Karpas-422 (cell line): ENCODE measurements around the gene CD63. TPM values are rescaled to one million over a fixed set of nuclear protein-coding genes. Genes with fewer than 3 reads are reported as not detected.

Experiments used
- DNase-seq: peaks from one replicate; pipeline ENCODE4 v3.0.0-alpha.2; 2015
- H2AFZ ChIP-seq: fragments of 200-600 bp; sonication (generic); 2 replicates; pipeline ENCODE4 v1.6.1; 2014; ENCODE audit warnings: antibody characterized with exemption, low read length, mixed read lengths
- H3K27ac ChIP-seq: fragments of 200-600 bp; sonication (generic); 2 replicates; pipeline ENCODE4 v1.5.1; 2014; ENCODE audit warnings: mild to moderate bottlenecking, low read length, moderate library complexity
- H3K27me3 ChIP-seq: fragments of 200-600 bp; sonication (generic); 2 replicates; pipeline ENCODE4 v1.6.1; 2014; ENCODE audit warnings: low read length, mixed read lengths
- H3K36me3 ChIP-seq: fragments of 200-600 bp; sonication (generic); 2 replicates; pipeline ENCODE4 v1.6.1; 2014; ENCODE audit warnings: low read length, mixed read lengths; ENCODE audit not compliant: insufficient read depth
- H3K4me1 ChIP-seq: fragments of 200-600 bp; sonication (generic); 2 replicates; pipeline ENCODE4 v1.6.1; 2014; ENCODE audit warnings: mild to moderate bottlenecking, low read length, mixed read lengths
- H3K4me2 ChIP-seq: fragments of 200-600 bp; sonication (generic); 2 replicates; pipeline ENCODE4 v1.6.1; 2014; ENCODE audit warnings: low read length, low read depth, mild to moderate bottlenecking; ENCODE audit not compliant: poor library complexity, severe bottlenecking
- H3K4me3 ChIP-seq: fragments of 200-600 bp; sonication (generic); 2 replicates; pipeline ENCODE4 v1.5.1; 2014; ENCODE audit warnings: mild to moderate bottlenecking, antibody characterized with exemption, low read length, mixed read lengths
- H3K79me2 ChIP-seq: fragments of 200-600 bp; sonication (generic); 2 replicates; pipeline ENCODE4 v1.6.1; 2014; ENCODE audit warnings: mild to moderate bottlenecking, low read length, mixed read lengths
- H3K9ac ChIP-seq: fragments of 200-600 bp; sonication (generic); 2 replicates; pipeline ENCODE4 v1.6.0; 2014; ENCODE audit warnings: low read length
- H3K9me2 ChIP-seq: fragments of 200-600 bp; sonication (generic), shearing (Covaris generic); replicated peaks from 2 replicates; pipeline ENCODE4 v1.6.0; 2014; ENCODE audit warnings: mild to moderate bottlenecking, low read length, moderate library complexity; ENCODE audit not compliant: insufficient read depth
- H3K9me3 ChIP-seq: fragments of 300-700, 200-600 bp; sonication (generic); 2 replicates; pipeline ENCODE4 v1.6.1; 2014; ENCODE audit warnings: low read length, mixed read lengths
- H4K20me1 ChIP-seq: fragments of 200-600 bp; sonication (generic); 2 replicates; pipeline ENCODE4 v1.6.1; 2014; ENCODE audit warnings: mild to moderate bottlenecking, antibody characterized with exemption, low read length, low read depth; ENCODE audit not compliant: insufficient read depth
- total RNA-seq: library from RNA; depleted of rRNA; stranded (reverse); fragments of >200 nt; shearing (Covaris generic); gene quantifications from 2 replicates; pipeline ENCODE4 v1.2.3, GENCODE V29; 2014; ENCODE audit warnings: low replicate concordance

The CD63 gene
- total RNA-seq, 1 experiment from 2014 or later = 150 TPM

DNA sequence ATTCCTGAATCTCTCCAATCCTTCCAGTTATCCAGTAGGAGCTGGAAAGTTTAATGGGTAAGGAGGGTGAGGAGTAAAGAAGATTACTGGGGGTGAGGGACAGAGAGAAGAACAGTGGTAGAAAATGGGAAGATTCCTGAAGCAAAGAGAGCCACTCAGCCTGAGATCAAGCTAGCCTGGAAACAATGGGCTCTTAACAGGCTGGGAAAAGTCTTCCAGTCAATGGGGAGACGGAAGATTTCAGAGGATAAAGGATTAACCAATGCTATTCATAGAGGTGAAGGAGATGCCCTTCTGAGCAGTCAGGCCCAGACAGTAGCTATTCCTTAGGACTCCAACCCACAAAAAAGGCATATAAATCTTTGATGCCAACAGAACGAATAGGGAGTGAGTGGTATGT lies 28.9 kb upstream of the CD63 start:
- no peaks in the 10 kb centered on the region for H3K9me2 ChIP-seq
- H3K27ac ChIP-seq = no peak overlapping the region
- no peak for DNase-seq
- H3K4me3 ChIP-seq = no peak overlapping the region
- H3K9me3 ChIP-seq = no peaks in the 10 kb centered on the region
- H2AFZ ChIP-seq = no peak overlapping the region
- H3K79me2 ChIP-seq = peaks cover 20% of the 10 kb centered on the region
- no peaks in the 10 kb centered on the region for H3K4me1 ChIP-seq
- no peak overlapping the region for H3K4me2 ChIP-seq
- H3K36me3 ChIP-seq = peaks cover 64% of the 10 kb centered on the region
- H3K9ac ChIP-seq = no peak overlapping the region
- H4K20me1 ChIP-seq = no peaks in the 10 kb centered on the region
- H3K27me3 ChIP-seq = no peaks in the 10 kb centered on the region

DNA sequence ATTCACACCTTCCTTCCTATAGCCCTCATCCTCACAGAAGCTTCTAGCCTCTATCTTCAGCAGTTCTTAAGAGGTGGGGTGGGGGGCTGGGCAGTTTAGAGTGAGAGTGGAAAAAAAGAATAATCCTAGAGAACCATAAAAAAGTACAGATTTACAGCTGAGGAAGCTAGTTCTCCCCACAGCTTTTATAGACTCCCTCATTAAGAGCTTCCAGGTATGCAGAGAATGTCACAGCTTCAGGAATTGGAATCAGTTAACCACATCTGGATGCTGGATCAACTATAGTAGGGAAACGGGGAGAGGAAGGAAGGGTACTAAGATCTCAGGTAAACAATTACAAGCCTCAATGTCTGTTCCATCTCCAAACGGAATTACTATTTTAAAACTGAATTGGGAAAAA lies 26.4 kb upstream of the CD63 start:
- no peak for DNase-seq
- no peaks in the 10 kb centered on the region for H3K9me2 ChIP-seq
- no peak overlapping the region for H3K27ac ChIP-seq
- H4K20me1 ChIP-seq = no peaks in the 10 kb centered on the region
- peaks cover 55% of the 10 kb centered on the region for H3K36me3 ChIP-seq
- no peak overlapping the region for H3K9ac ChIP-seq
- no peak overlapping the region for H3K4me2 ChIP-seq
- no peaks in the 10 kb centered on the region for H3K9me3 ChIP-seq
- no peak overlapping the region for H3K4me3 ChIP-seq
- no peak overlapping the region for H2AFZ ChIP-seq
- peaks cover 16% of the 10 kb centered on the region for H3K79me2 ChIP-seq
- H3K4me1 ChIP-seq = no peaks in the 10 kb centered on the region
- H3K27me3 ChIP-seq = no peaks in the 10 kb centered on the region

DNA sequence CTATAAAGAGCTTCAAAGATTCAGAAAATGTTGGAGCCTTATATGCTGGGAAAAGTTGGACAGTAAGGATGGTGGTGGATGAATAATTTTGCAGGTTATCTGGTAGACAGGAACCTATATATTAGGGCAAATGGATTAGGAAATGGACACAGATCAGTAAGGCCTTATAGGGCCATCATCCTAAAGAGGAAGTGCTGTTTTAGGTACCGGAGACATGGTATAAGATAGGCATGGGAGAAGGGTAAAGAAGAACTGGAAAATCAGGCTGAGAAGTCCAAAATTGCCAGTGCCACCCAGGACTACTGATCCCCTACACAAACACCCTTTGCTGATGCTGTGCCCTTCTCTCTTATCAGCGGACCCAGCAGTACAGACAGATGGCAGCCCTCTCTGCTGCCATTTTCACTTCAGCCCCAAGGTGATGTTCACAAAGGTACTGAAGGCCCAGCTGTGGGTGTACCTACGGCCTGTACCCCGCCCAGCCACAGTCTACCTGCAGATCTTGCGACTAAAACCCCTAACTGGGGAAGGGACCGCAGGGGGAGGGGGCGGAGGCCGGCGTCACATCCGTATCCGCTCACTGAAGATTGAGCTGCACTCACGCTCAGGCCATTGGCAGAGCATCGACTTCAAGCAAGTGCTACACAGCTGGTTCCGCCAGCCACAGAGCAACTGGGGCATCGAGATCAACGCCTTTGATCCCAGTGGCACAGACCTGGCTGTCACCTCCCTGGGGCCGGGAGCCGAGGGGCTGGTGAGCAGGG lies 19.6 kb upstream of the CD63 start:
- DNase-seq = no peak
- H3K4me1 ChIP-seq = peaks cover 46% of the 10 kb centered on the region
- H3K27me3 ChIP-seq = no peaks in the 10 kb centered on the region
- no peak overlapping the region for H3K27ac ChIP-seq
- no peaks in the 10 kb centered on the region for H3K9me2 ChIP-seq
- H2AFZ ChIP-seq = no peak overlapping the region
- peaks cover 14% of the 10 kb centered on the region for H3K36me3 ChIP-seq
- no peak overlapping the region for H3K4me3 ChIP-seq
- no peaks in the 10 kb centered on the region for H3K9me3 ChIP-seq
- peaks cover 9% of the 10 kb centered on the region for H3K79me2 ChIP-seq
- no peak overlapping the region for H3K4me2 ChIP-seq
- no peak overlapping the region for H3K9ac ChIP-seq
- H4K20me1 ChIP-seq = peaks cover 14% of the 10 kb centered on the region

- no peak overlapping the region for H2AFZ ChIP-seq
- no peak overlapping the region for H3K27ac ChIP-seq
- no peak for DNase-seq
- no peaks in the 10 kb centered on the region for H3K9me3 ChIP-seq
- H3K79me2 ChIP-seq = peaks cover 9% of the 10 kb centered on the region
- H3K27me3 ChIP-seq = no peaks in the 10 kb centered on the region
- no peak overlapping the region for H3K4me3 ChIP-seq
- no peak overlapping the region for H3K9ac ChIP-seq
- H3K9me2 ChIP-seq = no peaks in the 10 kb centered on the region
- H3K4me2 ChIP-seq = no peak overlapping the region
- H3K4me1 ChIP-seq = peaks cover 51% of the 10 kb centered on the region
- no peaks in the 10 kb centered on the region; the same call in 1 of the 2 replicates for H3K36me3 ChIP-seq
- H4K20me1 ChIP-seq = peaks cover 14% of the 10 kb centered on the region
Observed at GRCh38 chr12:55746913-55747231, 18.1 kb upstream of the CD63 start.

- H3K4me3 ChIP-seq = no peak overlapping the region
- no peaks in the 10 kb centered on the region for H3K9me2 ChIP-seq
- H3K9ac ChIP-seq = peak overlapping the region; percentile 77; the same call in 1 of the 2 replicates
- peak overlapping the region; percentile 98 for H3K4me2 ChIP-seq
- H3K27ac ChIP-seq = peak overlapping the region; percentile 68
- no peaks in the 10 kb centered on the region for H3K9me3 ChIP-seq
- DNase-seq = no peak
- peaks cover 14% of the 10 kb centered on the region for H4K20me1 ChIP-seq
- H3K79me2 ChIP-seq = peaks cover 9% of the 10 kb centered on the region
- no peak overlapping the region for H2AFZ ChIP-seq
- H3K4me1 ChIP-seq = peaks cover 51% of the 10 kb centered on the region
- no peaks in the 10 kb centered on the region for H3K27me3 ChIP-seq
- no peaks in the 10 kb centered on the region; the same call in 1 of the 2 replicates for H3K36me3 ChIP-seq
Observed at GRCh38 chr12:55746174-55746912, 17.5 kb upstream of the CD63 start.

GRCh38 chr12:55745361-55746173 lies 16.8 kb upstream of the CD63 start:
- Histone ChIP-seq H3K9ac (peak overlapping the region; percentile 77), H3K36me3 (no peaks in the 10 kb centered on the region), H2AFZ (no peak overlapping the region), H3K4me3 (peak overlapping the region; percentile 86), H3K9me3 (no peaks in the 10 kb centered on the region), H4K20me1 (peaks cover 14% of the 10 kb centered on the region), H3K9me2 (no peaks in the 10 kb centered on the region), H3K27ac (peak overlapping the region; percentile 68), H3K4me2 (peak overlapping the region; percentile 98), H3K4me1 (peaks cover 51% of the 10 kb centered on the region), H3K79me2 (peaks cover 9% of the 10 kb centered on the region), H3K27me3 (no peaks in the 10 kb centered on the region)
- DNase-seq = peak; percentile 79

GRCh38 chr12:55744340-55745030 lies 15.7 kb upstream of the CD63 start:
- DNase-seq = no peak
- Histone ChIP-seq H3K9me2 (no peaks in the 10 kb centered on the region), H3K27ac (peak overlapping the region; percentile 45), H3K27me3 (no peaks in the 10 kb centered on the region), H2AFZ (no peak overlapping the region), H3K9ac (peak overlapping the region; percentile 77), H4K20me1 (peaks cover 14% of the 10 kb centered on the region), H3K4me3 (peak overlapping the region; percentile 86), H3K36me3 (no peaks in the 10 kb centered on the region), H3K79me2 (peaks cover 9% of the 10 kb centered on the region), H3K9me3 (no peaks in the 10 kb centered on the region), H3K4me1 (peaks cover 51% of the 10 kb centered on the region), H3K4me2 (peak overlapping the region; percentile 98)
